T-helper 1 cell (primary cell): ENCODE measurements around the gene GINS2.
A peak's percentile ranks its signal among the peaks of the same experiment; 100 is the strongest.

ENCODE experiments used
- DNase-seq, 5 donors: peaks; one replicate each; pipeline ENCODE4 v3.0.0-alpha.2; 2012 to 2020

Gene GINS2

DNA sequence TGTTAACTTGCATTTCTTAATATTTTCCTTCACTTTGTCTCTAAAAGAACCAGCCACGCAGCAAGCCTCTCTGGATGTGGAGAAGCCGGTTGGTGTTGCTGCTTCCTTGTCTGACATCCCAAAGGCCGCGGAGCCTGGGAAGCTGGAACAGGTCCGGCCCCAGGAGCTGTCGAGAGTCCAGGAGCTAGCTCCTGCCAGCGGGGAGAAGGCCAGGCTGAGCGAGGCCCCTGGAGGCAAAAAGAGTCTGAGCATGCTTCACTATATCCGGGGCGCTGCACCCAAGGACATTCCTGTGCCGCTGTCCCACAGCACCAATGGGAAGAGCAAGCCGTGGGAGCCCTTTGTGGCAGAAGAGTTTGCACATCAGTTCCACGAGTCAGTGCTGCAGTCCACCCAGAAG, 22.8 kb downstream of the GINS2 start:
- no peak for DNase-seq

DNA sequence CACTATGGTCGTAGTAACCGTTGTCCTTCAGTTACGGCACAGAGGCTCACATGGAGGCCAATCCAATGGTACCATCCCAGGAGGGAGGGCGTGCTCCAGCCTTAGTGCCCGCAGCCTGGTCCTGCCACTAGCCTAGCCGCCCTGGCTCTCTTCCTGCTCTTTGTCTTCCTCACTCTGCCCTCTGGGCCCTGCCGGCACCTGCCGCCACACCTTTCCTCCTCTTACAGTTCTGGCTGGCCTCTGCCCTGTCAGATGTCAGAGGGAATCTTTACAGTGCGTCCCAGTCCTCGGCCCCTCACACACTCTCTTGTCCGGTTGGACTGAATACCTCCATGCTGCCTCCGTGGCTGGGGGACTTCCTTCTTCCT, 23.4 kb downstream of the GINS2 start:
- DNase-seq = no peak

DNA sequence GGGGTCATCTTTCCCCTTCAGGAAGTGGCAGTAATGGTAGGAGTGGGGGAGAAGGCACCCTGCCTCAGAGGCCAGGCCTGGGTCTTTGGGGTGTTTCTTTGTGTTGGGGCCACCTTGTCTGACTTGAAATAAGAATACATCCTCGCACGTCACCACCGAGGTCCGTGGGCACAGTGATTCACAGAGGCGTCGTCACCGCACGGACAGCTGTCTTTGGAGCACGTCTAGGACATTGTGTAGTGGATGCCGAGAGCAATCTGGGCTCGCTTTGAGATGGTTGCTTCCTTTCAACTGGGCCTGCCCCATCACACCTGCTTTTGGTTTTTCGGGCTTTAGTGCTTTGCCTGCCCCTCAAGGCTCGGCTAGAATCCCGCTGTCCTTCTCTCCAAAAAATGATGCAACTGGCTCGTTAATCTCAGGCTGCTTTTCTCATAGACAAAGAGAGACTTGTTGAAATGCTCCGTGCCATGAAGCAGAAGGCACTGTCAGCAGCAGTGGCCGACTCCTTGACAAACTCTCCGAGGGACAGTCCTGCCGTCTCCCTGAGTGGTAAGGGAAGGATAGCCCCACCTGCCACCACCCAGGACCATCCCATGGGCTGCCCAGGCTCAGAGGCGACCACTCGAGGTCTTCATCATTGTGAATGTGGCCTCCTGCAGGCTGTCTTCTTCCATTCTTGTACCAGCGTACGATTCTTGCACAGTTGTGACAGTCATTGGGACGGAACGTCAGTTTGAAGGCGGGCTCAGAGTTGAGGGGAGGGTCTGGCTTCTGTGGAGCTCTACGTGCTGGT, 24.0 kb downstream of the GINS2 start:
- no peak for DNase-seq

DNA sequence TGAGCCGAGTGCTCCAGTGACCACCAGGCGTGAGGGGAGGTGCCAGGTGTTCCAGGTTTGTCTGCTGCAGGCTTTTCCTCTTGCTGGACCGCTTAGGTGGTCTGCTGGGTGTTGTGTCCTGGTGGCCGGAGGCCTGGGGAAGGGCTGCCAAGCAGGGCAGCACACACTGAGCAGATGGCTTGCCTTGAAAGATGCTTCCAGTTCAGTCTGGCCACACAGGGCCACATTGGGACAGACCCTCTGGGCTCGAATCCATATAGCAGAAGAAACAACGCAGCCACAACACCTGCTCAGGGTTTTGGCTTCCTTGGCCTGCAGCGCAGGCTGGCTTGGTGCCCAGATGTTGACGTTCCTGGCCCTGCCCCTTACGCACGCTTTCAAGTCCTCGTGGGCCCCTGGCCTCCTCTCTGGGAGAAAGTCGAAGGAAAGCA, 24.8 kb downstream of the GINS2 start:
- DNase-seq = no peak

DNA sequence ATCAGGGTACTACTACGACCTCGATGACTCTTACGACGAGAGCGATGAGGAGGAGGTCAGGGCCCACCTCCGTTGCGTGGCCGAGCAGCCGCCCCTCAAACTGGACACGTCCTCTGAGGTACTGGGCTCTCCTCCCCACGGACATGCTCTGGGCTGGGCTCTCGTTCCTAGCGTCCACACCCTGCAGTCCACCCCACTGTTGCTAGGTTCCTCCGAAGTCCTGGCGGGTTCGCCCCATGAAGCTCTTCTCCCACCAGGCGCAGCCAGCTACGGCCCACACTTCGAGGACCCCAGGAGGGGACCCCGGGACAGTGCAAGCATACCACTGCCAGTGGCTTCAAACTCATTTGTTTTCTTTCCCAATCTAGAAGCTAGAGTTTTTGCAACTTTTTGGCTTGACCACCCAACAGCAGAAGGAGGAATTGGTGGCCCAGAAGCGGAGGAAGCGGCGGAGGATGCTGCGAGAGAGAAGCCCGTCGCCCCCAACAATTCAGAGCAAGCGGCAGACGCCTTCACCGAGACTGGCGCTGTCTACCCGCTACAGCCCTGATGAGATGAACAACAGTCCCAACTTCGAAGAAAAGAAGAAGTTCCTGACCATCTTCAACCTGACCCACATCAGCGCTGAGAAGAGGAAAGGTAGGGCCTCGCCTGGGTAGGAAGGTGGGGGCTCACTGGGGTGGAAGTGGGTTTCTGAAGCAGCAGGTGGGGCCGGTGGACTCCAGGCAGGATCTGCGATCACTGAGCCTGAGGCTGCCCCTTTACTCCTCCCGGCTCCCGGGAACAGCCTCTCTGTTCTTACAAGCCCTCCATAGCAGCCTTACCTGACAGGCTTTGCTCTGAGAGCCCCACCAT, 25.6 kb downstream of the GINS2 start:
- DNase-seq = no peak

DNA sequence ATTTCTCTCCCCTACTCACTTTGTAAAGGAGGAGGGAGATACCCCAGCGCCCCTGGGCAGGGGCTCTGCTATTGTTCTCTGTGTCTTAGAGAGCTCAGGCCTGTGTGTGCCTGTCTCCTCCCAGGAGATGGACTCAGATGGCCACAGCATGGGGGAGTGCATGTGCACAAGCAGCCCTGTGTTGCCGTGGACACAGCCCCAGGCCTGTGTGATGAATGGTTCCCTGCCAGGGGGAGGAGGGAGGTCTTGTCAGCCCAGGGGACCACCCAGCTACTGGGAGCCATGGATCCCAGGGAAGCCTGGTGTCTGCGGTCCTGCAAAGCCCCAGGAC, 26.3 kb downstream of the GINS2 start:
- no peak for DNase-seq

DNA sequence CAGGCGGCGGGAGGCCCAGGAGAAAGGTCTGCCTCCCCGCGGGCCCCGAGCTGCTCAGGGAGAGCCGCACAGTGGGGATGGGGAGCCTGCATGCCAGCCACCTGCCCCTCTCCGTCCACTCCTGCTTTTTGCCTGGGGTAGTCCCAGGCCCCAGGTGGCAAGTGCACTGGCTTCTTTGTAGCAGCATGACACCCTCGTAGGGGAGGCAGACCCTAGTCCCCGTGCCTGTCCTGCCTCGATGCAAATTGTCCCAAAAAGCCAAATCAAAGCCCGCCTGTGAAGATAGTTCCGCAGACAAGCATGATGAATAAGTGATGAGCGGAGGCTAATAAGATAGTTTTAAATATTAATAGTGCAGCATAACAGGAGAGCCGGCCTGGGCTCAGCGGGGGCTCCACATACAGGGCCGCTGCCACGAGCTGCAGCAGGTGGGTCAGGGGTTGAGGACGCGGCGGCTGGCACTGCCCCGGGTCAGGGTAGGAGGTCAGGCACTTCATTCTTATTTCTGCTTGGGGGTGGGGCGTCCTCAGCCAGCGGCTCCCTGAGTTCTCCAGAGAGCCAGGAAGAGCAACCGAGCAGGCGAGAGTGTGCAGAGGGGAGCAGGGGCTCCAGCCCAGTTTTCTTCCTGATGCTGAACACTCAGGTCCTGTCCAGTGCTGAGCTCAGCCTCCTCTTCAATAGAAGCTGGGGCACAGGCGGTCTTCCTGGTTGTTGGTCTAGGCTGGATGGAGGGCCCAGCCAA, 26.8 kb downstream of the GINS2 start:
- DNase-seq = no peak

DNA sequence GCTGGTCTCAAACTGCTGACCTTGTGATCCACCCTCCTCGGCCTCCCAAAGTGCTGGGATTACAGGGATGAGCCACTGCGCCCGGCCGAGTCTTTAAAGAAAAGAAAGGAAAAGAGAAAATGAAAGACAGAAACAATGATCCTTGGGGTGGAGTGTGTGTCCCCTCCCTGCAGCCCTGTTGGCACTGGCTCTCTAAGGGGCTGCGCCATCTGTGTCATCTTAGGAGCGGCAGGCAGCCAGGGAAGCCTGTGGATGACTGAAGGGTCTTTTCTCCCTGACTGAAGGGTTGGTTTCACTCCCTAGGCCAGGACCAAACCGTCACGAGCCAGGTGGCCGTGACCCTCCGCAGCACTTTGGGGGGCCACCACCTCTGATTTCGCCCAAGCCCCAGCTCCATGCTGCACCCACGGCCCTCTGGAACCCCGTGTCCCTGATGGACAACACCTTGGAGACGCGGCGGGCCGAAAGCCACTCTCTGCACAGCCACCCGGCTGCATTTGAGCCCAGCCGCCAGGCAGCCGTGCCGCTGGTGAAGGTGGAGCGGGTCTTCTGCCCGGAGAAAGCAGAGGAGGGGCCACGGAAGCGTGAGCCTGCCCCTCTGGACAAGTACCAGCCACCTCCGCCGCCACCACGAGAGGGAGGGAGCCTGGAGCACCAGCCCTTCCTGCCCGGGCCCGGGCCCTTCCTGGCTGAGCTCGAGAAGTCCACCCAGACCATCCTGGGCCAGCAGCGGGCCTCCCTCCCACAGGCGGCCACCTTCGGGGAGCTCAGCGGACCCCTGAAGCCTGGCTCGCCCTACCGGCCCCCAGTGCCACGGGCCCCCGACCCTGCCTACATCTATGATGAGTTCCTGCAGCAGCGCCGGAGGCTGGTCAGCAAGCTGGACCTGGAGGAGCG, 27.7 kb downstream of the GINS2 start:
- DNase-seq = no peak

DNA sequence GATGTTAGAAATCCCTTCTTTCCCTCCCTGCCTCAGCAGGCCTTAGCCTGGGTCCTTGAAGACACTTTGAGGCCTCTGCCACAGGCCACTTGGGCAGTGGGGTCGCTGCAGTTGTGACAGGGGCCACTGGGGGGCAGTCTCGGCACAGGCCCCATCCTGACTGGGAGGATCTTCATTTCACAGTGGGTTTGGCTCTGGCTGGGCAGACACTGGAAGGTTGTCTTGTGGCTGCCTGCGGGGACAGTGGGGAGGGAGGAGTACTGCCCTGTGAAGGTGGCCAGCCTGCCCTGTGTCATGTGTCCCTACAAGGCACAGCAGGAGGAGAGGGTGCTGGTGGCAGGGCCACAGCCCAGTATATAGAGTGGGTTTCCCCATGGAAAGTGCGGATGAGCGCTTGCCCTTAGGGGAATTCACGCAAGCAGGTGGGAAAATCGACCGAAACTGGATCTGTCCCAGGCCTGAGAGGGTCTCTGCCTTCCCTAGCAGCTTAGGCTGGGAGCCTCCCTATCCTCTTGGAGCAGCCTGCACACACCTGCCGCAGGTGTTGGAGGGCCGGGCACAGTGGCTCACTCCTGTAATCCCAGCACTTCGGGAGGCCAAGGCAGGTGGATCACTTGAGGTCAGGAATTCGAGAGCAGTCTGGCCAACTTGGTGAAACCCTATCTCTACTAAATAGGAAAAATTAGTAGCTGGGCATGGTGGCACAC, 28.8 kb downstream of the GINS2 start:
- peak in 3 of 5 donors; percentile 40 to 49 (median 48) for DNase-seq

DNA sequence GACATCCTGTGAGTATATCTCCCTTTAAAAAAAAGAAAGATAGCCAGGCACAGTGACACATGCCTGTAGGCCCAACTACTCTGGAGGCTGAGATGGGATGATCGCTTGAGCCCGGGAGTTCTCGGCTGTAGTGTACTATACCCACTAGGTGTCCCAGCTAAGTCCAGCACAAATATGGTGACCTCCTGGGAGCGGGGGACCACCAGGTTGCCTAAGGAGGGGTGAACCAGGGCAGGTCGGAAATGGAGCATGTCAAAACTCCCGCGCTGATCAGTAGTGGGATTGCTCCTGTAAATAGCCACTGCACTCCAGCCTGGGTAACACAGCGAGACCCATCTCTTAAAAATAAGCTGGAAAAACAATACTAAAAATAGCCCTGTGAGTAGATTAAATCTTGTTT, 29.4 kb downstream of the GINS2 start:
- DNase-seq = no peak

DNA sequence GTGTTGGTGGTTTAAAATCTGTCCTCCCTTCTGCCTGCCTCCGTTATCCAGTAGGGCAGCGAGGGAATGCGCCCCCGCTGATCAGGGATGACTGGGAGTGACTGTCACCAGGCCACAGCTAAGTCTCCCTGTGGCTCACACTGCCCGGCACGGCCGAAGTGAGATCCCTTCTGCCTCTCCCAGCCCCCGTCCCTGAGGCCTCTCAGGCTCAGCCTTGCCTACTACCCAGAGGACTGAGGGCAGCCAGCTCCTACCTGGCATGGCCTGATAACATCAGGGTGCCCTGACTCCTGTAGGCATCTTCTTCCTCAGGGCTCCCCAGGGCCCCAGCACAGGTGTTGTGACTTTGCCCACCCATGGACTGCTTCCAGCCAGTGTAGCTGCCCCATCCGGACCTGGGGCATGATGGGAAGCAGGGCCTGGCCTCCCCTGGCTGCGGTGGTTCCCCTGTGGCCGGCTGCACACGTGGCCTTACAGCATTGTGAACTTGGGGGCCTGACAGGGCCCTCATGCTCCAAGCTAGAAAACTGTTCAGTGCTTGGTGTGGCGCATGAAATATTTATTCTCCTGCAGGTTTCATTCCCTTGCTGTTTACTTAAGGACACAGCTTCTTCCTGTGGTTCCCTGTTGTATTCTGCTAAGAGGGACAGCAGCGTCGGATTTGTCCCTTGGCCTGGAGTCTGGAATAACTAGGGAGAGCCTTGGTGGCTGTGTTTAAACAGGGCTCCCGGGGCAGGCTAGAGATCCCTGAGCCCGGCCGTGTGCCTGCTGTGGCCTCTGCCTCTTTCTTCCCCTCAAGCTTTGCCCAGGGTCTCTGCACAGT, 30.0 kb downstream of the GINS2 start:
- DNase-seq = no peak

DNA sequence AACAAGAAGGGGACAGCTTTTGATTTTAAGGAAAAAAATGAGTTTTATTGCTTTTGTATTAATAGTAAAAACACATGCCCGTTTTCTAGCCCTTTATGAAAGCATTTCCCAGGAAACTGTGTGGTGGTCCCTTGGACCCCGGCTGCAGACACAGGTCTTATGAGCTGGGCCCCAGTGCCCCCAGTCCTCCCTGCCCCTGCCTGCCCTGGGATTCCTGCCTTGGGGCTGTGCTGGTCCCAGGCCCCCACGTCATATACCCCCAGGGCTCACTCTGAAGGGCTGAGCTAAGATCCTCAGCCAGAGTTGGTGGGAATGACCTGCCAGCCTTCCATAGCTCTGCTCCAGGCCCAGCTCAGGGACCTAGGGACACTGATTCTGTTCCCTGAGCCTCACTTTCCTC, 30.8 kb downstream of the GINS2 start:
- DNase-seq = no peak

DNA sequence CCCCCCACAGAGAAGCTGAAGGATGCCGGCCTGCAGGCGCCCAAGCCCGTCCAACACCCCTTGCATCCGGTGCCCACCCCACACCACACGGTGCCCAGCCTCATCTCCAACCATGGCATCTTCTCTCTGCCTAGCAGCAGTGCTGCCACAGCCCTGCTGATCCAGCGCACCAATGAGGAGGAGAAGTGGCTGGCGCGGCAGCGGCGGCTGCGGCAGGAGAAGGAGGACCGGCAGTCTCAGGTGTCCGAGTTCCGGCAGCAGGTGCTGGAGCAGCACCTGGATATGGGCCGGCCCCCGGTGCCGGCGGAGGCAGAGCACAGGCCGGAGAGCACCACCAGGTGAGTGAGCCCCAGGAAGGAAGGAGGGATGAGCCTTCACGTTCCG, 31.5 kb downstream of the GINS2 start:
- DNase-seq = no peak

DNA sequence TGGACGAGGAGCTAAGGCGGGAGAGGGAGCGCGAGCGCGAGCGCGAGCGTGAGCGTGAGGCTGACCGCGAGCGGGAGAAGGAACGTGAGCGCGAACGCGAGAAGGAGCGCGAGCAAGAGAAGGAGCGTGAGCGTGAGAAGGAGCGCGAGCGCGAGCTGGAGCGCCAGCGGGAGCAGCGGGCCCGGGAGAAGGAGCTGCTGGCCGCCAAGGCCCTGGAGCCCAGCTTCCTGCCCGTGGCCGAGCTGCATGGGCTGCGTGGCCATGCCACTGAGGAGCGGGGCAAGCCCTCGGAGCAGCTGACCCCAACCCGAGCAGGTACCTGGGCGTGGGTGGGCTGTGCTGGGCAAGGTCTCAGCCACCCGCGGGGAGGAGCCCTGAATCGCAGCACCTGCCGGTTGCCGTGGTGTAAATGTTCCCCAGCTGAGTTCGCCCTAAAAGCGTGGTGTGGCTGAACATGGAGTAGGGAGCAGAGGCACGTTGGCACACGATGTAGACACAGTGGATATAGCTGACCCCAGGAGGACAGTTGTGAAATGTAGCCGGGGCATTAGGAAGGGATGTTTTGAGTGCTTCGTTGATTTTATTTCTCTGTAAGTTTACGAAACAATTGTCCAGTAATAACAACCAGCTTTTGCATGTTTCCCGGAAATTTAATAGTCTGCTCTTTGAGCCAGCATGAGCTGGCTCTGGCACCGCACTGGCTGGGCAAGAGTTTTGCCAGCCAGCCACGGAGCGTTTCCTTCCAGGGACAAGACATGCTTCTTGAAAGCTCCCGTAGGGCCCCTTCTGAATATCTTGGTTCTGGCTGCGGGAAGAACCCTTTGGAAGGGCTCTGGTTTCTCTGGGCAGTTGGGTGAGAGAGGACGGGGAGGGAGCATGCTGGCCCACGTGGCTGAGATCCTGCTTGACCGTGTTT, 32.1 kb downstream of the GINS2 start:
- no peak for DNase-seq

DNA sequence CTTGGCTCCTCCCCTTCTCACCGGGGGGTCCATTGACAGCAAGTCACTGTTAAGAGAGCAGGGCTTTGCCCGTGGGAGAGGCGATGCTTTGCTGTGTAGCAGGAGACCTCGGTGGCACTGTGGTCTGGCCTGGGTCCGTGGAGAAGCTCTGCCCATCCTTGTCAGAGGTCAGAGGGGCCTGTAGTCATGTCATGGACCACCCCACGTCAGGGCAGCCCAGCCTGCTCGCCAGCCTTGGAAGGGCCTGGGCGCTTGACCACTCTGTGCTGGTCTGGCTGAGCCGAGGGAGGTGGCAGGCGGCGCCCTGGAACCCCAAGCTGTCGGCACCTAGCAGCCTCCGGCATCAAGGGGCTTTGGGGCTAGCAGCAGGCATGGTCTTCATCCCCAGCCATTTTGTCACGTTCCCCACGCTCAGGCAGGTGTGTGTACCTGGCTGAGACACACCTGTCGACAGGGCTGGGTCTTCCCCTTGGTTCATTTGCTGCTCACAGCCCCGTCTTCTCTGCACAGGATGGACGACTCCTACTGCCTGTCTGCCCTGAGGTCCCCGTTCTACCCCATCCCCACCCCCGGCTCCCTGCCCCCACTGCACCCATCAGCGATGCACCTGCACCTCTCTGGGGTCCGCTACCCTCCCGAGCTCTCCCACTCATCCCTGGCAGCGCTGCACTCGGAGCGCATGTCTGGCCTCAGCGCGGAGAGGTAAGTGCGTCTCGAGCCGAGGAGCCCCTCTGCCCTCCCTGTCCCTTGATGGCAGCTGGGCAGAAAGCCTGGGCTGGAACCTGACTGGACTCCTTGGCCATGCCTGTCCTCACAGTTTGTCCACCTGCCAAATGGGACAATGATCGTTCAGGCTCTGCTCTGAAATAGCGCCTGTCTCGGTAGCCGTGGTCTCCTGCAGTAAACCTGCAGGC, 33.3 kb downstream of the GINS2 start:
- no peak for DNase-seq

DNA sequence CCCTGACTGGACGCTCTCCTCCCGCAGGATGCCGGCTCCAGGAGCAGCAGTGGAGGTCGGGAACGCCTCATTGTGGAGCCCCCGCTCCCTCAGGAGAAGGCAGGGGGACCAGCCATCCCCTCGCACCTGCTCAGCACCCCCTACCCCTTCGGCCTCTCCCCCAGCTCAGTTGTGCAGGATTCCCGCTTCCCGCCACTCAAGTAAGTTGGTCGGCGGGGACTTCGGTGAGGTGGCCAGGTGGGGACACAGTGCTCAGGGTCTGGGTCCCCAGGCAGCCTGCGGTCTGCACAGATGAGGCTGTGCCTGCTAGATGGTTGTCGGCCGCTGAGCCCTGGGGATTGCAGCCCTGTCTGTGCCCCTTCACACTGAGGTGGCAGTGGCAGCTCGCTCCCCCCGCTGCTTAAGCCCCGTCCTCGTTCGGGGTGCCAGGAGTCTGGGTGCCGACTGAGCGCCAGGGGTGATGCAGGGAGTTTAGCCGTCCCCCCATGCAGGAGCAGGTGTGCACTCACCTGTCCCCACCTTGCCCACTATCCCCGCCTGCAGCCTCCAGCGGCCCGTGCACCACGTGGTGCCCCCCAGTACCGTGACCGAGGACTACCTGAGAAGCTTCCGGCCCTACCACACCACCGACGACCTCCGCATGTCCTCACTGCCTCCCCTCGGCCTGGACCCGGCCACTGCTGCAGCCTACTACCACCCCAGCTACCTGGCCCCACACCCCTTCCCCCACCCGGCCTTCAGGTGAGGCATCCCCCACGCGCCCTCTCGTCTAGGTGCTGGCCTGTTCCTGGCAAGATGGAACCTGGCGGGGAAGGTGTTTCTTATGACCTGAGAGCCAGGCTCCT, 34.3 kb downstream of the GINS2 start:
- no peak for DNase-seq

DNA sequence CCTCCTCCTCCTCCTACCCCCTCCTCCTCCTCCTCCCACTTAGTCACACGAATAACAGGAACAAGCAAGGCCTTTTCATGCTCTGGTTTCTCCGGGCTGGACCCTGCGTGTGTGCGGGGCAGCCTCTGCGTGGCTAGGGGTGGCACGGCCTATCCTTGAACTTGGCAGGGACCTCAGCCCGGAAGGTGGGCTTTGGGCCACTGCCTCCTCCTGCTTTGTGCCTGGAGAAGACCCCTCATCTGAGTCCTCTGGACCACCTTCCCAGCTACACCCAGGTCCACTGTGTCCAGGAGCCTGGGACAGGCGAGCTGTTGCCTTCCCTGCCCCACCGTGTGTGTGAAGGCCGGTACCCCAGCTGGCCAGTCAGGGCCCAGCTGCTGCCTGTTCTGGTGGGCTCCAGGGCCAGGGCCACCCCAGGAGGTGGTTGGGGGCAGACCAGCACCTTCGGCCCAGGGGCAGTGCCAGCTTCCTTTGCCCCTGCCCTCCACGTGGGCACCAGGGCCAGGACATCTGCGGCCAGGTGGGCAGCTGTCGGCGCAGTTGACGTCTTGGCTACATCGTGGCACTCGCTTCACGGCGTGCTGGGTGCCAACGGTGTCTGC, 35.4 kb downstream of the GINS2 start:
- DNase-seq = no peak
